Heart left ventricle (tissue), 16 donors: ENCODE measurements around the gene NPHP4. TPM values are rescaled to one million over a fixed set of nuclear protein-coding genes. Genes with fewer than 3 reads are reported as not detected.

Experiments used
- ATAC-seq, 4 donors: fragments of 200-7000 bp; cut with Tn5 transposase; one replicate each; pipeline ENCODE4 v1.9.1; 2020 to 2022; ENCODE audit warnings: moderate library complexity in 4 of 4, mild to moderate bottlenecking in 3 of 4, moderate number of reproducible peaks in 1 of 4
- DNase-seq, 5 donors: peaks; one replicate each; pipeline ENCODE4 v3.0.0-alpha.2; 2020
- H3K27ac ChIP-seq, 12 donors: fragments of 200-600 bp; sonication (generic) in 4 of 12; one replicate each; pipeline versions ENCODE4 v1.5.0 to v1.8.0; 2016 to 2022; ENCODE audit warnings: mild to moderate bottlenecking in 2 of 12
- H3K27me3 ChIP-seq, 9 donors: fragments of 200-600 bp; sonication (generic) in 2 of 9; one replicate each; pipeline versions ENCODE4 v1.5.1 to v1.8.0; 2016 to 2022; ENCODE audit warnings: mild to moderate bottlenecking in 3 of 9
- H3K36me3 ChIP-seq, 9 donors: fragments of 200-600 bp; sonication (generic) in 2 of 9; one replicate each; pipeline versions ENCODE4 v1.5.0 to v1.8.0; 2018 to 2022; ENCODE audit warnings: mild to moderate bottlenecking in 2 of 9
- H3K4me1 ChIP-seq, 12 donors: fragments of 200-600 bp; sonication (generic) in 4 of 12; one replicate each; pipeline versions ENCODE4 v1.5.0 to v1.8.0; 2016 to 2022; ENCODE audit warnings: mild to moderate bottlenecking in 3 of 12
- H3K4me3 ChIP-seq, 12 donors: fragments of 200-600 bp; sonication (generic) in 4 of 12; one replicate each; pipeline versions ENCODE4 v1.5.0 to v1.8.0; 2017 to 2022; ENCODE audit warnings: mild to moderate bottlenecking in 9 of 12, moderate library complexity in 4 of 12
- H3K9me3 ChIP-seq, 12 donors: fragments of 200-600 bp; sonication (generic) in 4 of 12; one replicate each; pipeline versions ENCODE4 v1.5.0 to v1.8.0; 2016 to 2022; ENCODE audit warnings: mild to moderate bottlenecking in 1 of 12
- POLR2A ChIP-seq, 2 donors: fragments of 450-650 bp; IDR thresholded peaks; one replicate each; pipeline ENCODE4 v1.6.1; 2017; ENCODE audit warnings: antibody characterized with exemption in 2 of 2, mild to moderate bottlenecking in 2 of 2, moderate library complexity in 2 of 2
- WGBS, 4 donors: extraction: QIAGEN DNeasy Blood & Tissue Kit in 2 of 4; methylation state at CpG; one replicate each; pipeline versions ENCODE4 v1.1.5 to v1.1.7; 2013 to 2018; 5-methylcytosine and 5-hydroxymethylcytosine counted together
- intact Hi-C, 10 donors: fragments of 100-400 bp; cut with DNase I; formaldehyde crosslinking; loops; one replicate each; pipeline versions ENCODE4 v1.11.1 to v1.14.2; 2022
- polyA plus RNA-seq, 2 donors: library from polyadenylated mRNA; stranded (reverse); fragments of 200-250 nt; gene quantifications; one replicate each; pipeline ENCODE4 v1.2.3, GENCODE V29; 2013
- total RNA-seq, 9 donors: library from RNA; depleted of rRNA in 2 of 9; stranded (reverse); fragments of >200 nt in 2 of 9; fragmentation: NEBNext Ultra II Directional in 3 of 9; extraction: Animal tissue kit (Norgen Biotek cat#: 25700) in 3 of 9; gene quantifications; one replicate each; pipeline versions ENCODE4 v1.1.0 to v1.2.4, GENCODE V29; 2016 to 2023
- TF ChIP-seq, protein P1 (sequence below), 12 donors: fragments of 200-600 bp; sonication (generic) in 4 of 12; IDR thresholded peaks; one replicate each; pipeline versions ENCODE4 v1.5.0 to v1.8.0; 2018 to 2022; ENCODE audit warnings: antibody characterized with exemption in 12 of 12, mild to moderate bottlenecking in 5 of 12
- donor health status: ischemic (EF 13 %, LVEDD 7.1; RV severe dilation, severe dysfunction).
- donor health status: healthy with polysubstance abuse.
- donor health status: DM: no; HTN: yes; CAD: no.
- donor health status: DM: no; HTN: no; CAD: no.
- donor health status: ischemic (EF 25% LVEDD 6.9; RV normal size, moderate dysfunction).
- donor health status: ischemic (EF 25% LVEDD 5.7; RV mildly dilated, moderate dysfunction).
- donor health status: healthy.
- donor health status: DM: yes; HTN: yes; CAD: no.
- donor health status: ischemic (EF 35%, LVEDD 5.7; RV mildly dilated, moderate dysfunction).
- donor health status: nonischemic (EF 11% LVEDD 7.7; RV severe dilation, severe dysfunction).
- donor health status: DM: yes; HTN: yes; CAD: no.
- donor health status: PGD.
- donor health status: ischemic (EF 29% LVEDD 5.4; RV normal size, mild dysfunction).
- donor health status: nonischemic (EF 23%, LVEDD 6.1; RV moderate dilation, normal function).

The NPHP4 gene
- total and polyA plus RNA-seq, 11 donors = 2.1 to 6.3 (median 3.1) TPM

DNA sequence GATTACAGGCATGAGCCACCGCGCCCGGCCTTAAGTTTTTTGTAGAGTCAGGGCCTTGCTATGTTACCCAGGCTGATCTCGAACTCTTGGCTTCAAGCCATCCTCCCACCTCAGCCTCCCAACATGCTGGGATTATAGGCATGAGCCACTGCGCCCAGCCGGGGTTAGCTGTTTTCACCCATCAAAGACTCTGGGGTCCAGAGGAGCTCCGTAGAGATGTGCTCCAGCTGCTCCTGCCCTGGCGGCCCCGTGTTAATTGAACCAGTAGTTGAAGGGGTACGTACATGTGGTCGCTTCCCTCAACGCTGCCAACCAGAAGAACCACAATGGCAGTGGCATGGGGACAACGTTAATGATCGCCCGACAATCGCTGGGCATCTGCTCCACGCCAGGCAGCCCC is 72.0 kb downstream of the NPHP4 start:
- intact Hi-C loops = no loop called here
- H3K27me3 ChIP-seq = no peaks in the 10 kb centered on the region
- TF ChIP-seq POLR2A (IDR thresholded peaks at IDR 0.05) = no peak
- TF ChIP-seq, protein P1, sequence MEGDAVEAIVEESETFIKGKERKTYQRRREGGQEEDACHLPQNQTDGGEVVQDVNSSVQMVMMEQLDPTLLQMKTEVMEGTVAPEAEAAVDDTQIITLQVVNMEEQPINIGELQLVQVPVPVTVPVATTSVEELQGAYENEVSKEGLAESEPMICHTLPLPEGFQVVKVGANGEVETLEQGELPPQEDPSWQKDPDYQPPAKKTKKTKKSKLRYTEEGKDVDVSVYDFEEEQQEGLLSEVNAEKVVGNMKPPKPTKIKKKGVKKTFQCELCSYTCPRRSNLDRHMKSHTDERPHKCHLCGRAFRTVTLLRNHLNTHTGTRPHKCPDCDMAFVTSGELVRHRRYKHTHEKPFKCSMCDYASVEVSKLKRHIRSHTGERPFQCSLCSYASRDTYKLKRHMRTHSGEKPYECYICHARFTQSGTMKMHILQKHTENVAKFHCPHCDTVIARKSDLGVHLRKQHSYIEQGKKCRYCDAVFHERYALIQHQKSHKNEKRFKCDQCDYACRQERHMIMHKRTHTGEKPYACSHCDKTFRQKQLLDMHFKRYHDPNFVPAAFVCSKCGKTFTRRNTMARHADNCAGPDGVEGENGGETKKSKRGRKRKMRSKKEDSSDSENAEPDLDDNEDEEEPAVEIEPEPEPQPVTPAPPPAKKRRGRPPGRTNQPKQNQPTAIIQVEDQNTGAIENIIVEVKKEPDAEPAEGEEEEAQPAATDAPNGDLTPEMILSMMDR (IDR thresholded peaks at IDR 0.05) = no peak
- peaks cover 0 to 6% (median 0%) of the 10 kb centered on the region in 9 donors for H3K36me3 ChIP-seq
- WGBS, 4 donors = 95 to 98% (median 97%) methylated on average over 17 of the region's 17 CpGs
- H3K4me3 ChIP-seq = no peak overlapping the region
- ATAC-seq = no peak
- no peaks in the 10 kb centered on the region for H3K9me3 ChIP-seq
- H3K4me1 ChIP-seq = peaks cover 0 to 6% (median 0%) of the 10 kb centered on the region in 12 donors
- H3K27ac ChIP-seq = no peak overlapping the region
- no peak for DNase-seq

DNA sequence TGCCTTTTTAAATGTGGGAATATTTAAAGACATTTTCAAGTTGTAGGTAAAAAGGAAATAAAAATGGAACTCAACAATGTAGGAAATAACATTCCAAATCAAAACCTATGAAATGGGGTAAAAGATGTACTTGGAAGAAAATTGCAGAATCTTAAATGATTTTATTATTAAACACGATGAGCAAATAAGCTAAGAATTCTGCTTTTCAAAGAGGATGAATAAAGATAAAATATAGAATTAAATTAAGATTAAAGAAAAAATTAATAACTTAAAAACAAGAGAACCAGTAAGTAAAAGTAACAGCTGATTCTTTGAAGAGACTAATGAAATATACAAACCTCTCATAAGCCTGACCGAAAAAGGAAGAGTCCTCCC is 74.0 kb downstream of the NPHP4 start:
- no peaks in the 10 kb centered on the region for H3K27me3 ChIP-seq
- intact Hi-C loops = loop anchor here in 8 of 10 donors (5.0 to 10.0 kb wide), 4 partner anchors 403 to 1266 kb away; partner anchors contain the start of gene AJAP1 (in 2 of the 8)

DNA sequence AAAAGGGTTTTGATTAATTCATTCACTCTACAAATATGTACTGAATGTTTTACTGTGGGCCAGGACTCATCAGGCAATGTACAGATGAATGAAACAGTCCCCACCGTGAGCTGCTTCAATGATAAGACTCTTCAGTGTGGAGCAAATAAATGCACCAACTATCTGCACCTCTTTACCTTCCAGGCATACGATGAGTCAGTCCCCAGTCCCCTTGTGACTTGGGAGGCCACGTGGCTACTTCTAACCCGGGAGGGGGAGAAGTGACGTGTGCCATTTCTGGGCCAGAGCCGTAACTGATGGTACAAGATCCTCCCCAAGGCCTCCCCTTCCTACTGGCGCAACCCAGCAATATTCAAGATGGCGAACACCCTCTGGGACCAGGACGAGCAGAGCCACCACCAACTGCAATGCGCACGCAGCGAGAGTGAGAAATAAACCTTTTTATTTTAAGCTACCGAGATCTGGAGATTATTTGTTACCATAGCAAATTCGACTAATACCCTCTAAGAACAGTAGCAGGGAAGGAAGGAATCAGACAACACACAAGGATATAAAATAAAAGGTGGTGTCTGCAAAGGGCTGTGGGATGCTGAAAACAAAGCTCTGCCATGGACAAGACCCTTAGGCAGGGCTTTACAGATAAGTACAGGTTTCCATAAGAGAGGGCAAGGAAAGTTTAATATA is 74.5 kb downstream of the NPHP4 start:
- ATAC-seq (no peak), DNase-seq (no peak)
- Histone ChIP-seq H3K9me3 (no peaks in the 10 kb centered on the region), H3K4me3 (no peak overlapping the region), H3K27ac (no peak overlapping the region), H3K4me1 (peaks cover 0 to 6% (median 0%) of the 10 kb centered on the region in 12 donors), H3K36me3 (peaks cover 0 to 4% (median 0%) of the 10 kb centered on the region in 9 donors), H3K27me3 (no peaks in the 10 kb centered on the region)
- WGBS, 4 donors = 88 to 90% (median 89%) methylated on average over 14 of the region's 14 CpGs
- TF ChIP-seq, protein P1 (IDR thresholded peaks at IDR 0.05) = no peak
- TF ChIP-seq POLR2A (IDR thresholded peaks at IDR 0.05) = no peak
- intact Hi-C loops = loop anchor here in 9 of 10 donors (2.0 to 10.0 kb wide), 5 partner anchors 403 to 1265 kb away; partner anchors contain the start of gene AJAP1 (in 2 of the 9)

More for the DNA sequence above, 74.0 kb downstream of the NPHP4 start:
- peaks cover 0 to 4% (median 0%) of the 10 kb centered on the region in 9 donors for H3K36me3 ChIP-seq
- ATAC-seq (no peak), DNase-seq (no peak)
- H3K27ac ChIP-seq = no peak overlapping the region
- no peaks in the 10 kb centered on the region for H3K9me3 ChIP-seq
- H3K4me3 ChIP-seq = no peak overlapping the region
- WGBS, 4 donors = 45 to 68% (median 59%) methylated on average over 2 of the region's 2 CpGs
- peaks cover 0 to 6% (median 0%) of the 10 kb centered on the region in 12 donors for H3K4me1 ChIP-seq
- TF ChIP-seq, protein P1 (IDR thresholded peaks at IDR 0.05) = no peak
- no peak for TF ChIP-seq POLR2A (IDR thresholded peaks at IDR 0.05)

DNA sequence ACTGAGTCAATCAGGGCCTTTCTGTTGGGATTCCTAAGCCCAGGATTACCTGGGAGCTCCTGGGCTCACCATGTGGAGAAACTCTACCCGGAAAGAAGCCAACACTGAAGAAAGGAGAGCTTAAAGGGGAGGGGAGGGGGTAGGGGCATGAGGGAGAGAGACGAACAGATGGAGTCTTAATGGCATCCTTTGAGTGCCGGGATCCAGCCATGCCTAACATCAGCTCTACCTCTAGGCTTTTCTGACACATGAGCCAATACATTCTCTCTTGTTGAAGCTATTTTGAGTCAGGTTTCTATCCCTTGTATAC is 75.0 kb downstream of the NPHP4 start:
- Histone ChIP-seq H3K9me3 (no peaks in the 10 kb centered on the region), H3K27me3 (no peaks in the 10 kb centered on the region), H3K36me3 (peaks cover 0 to 4% (median 0%) of the 10 kb centered on the region in 9 donors), H3K27ac (no peak overlapping the region), H3K4me1 (peaks cover 0 to 6% (median 0%) of the 10 kb centered on the region in 12 donors), H3K4me3 (no peak overlapping the region)
- DNase-seq = no peak
- intact Hi-C loops = loop anchor here in 9 of 10 donors (2.0 to 10.0 kb wide), 5 partner anchors 402 to 1265 kb away; partner anchors contain the start of gene AJAP1 (in 2 of the 9)
- TF ChIP-seq, protein P1 (IDR thresholded peaks at IDR 0.05) = no peak
- 86 to 100% (median 90%) methylated on average over 3 of the region's 3 CpGs for WGBS, 4 donors
- ATAC-seq = no peak
